NOMO-1 treated with DMSO at 0.1 percent for 48 hours (cell line): Measurements from ENCODE around the gene ACOT8.
"Not testable (repeated sequence)": the region's sequence is repeated elsewhere in the genome, so short reads cannot be mapped to it uniquely, and the experiment has no call there.

Source experiments
- DNase-seq: peaks from one replicate; lab custom pipeline; 2025; ENCODE audit not compliant: unreplicated experiment; lab: John Stamatoyannopoulos, UW

ACOT8 gene

DNA sequence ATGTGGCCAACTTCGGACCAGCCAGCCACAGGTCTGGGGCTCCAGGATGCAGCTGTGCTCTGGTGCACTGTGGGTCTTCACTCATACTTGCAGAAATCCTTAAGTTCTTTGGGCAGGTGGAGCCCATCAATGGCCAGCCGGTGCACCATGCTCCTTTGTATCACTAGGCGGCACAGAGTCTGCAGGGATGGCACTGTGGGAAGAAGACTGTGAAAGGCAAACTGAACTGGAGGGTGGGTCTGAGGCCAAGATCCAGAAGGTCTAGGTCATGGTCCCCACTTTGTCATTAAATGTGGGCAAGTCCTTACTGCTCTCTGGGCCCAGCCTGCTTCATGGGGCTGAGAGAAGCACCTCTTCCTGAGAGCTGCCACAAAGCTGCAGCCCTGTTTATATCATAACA is 31.5 kb upstream of the ACOT8 start:
- no peak for DNase-seq

DNA sequence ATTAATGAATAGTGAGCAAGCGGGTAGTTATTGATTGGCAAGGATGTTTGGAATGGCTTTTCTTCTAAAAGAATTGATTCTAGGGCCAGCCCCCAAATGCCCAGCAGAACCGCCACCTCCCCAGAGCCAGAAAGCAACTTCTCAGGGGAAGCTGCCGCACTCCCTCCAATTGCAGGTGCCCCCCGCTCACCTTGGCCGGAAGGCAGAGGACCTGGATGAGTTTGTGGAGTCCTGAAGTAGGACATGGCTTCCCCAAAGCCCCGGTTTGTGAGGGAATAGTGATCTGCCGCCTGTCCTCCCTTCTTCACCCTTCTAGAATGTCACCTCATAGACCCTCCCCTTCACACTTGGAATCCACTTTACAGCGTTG is 30.1 kb upstream of the ACOT8 start, which contains the start of gene SPATA25:
Gene SPATA25 (minus strand): TSS at position 277 of the 370 bp plus-strand sequence. CDS start 32 bp downstream, at position 245.
- DNase-seq, result no peak

DNA sequence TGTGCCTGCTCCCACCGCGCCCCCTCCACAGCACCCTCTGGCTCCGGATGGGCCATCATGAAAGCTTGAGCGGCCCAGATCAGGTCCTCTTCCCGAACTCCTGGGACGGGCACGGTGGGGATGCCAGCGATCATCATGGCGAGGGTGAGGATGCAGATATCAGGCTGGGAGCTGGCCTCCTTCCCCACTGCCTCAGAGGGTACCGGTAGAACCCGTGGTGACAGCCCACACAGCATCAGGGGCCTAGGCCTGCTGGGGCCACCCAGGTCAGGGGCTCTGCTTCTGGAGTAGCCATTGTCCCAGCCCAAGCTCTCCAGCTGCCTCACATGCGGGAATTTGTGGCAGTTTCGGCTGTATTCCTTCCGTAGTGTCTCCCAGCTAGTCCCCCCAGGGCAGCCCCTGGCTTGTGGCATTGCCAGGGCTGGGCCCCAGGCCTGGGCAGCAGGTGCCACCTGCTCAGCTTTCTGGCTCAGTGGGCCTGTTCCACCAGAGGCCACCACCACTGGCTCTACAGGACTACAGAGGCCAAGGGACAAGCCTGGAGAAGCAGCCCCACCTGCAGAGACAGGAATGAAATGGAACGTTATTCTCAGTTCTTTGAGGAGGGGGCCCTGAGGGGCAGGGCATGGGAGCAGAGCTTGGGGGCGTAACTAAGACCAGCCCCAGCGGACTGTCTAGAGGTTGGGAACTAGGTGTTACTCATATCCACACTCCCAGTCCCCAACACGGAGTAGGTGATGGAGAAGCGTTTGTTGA is 29.6 kb upstream of the ACOT8 start:
- no peak for DNase-seq

DNA sequence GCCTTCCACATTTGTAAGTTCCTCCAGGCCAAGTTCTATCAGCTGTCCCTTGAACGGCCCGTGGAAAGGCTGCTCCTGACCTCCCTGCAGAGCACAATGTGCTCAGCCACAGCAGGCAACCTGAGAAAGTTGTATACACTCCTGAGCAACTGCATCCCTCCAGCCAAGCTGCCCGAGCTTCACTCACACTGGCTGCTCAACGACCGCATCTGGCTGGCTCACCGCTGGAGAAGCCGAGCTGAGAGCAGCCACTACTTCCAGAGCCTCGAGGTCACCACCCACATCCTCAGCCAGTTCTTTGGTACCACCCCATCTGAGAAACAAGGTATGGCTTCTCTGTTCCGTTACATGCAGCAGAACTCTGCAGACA is 25.9 kb upstream of the ACOT8 start:
- DNase-seq, result no peak

DNA sequence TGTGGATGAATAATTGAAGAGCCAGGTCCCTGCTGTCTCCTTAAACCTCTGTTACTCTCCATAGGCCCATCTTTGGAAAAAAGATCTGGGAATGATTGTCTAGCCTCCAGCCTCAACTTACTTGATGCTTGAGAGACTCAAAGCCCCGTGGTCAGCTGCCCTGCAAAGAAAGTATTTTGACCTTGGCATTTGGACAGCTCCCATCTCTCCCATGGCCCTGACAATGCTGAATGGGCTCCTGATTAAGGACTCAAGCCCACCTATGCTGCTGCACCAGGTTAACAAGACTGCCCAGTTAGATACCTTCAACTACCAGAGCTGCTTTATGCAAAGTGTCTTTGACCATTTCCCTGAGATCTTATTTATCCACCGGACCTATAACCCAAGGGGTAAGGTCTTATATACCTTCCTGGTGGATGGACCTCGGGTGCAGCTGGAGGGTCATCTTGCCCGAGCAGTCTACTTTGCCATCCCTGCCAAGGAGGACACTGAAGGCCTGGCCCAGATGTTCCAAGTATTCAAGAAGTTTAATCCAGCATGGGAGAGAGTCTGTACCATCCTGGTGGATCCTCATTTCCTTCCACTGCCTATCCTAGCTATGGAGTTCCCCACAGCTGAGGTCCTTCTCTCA is 25.4 kb upstream of the ACOT8 start:
- no peak for DNase-seq

DNA sequence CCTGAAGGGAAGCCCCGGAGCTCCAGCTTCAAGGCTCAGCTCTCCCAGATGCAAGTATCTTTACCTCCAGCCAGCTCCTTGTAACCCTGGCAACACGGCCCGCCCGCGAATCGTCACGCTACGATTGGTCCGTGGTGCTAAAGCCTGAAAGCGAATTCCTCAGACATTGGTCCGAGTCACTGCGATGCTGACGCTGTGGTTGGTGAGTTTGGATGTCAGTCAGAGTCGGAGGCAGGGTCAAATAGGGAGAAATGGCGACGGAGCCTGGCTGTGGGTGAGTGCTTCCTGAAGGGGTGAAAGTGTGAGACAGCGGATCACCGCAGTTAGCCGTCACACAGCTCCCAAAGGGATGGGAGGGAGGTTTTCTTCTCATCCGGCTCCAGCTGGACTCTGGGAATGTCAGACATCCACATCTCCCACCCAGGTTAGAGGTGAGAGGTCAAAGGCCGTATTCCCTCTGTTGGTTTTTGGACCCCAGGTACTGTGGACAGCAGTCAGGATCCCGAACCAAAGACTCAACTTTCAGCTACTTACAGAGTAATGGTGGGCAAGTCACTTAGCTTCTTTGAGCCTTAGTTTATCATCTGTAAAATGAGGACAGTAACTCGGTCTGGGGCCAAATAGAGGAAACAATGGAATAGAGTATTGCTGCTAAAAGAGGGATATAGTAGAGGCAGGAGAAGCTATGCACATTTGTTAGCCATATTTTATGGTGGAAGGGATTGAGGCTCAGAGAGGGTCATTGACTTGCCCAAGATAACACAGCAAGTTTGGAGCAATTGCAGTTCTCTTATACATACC is 24.0 kb upstream of the ACOT8 start, which contains the start of gene ZSWIM1:
Gene ZSWIM1 (plus strand): TSS at position 240 of the 801 bp plus-strand sequence. CDS start 1,366 bp downstream, outside the sequence.
- DNase-seq, result peak; percentile 98

DNA sequence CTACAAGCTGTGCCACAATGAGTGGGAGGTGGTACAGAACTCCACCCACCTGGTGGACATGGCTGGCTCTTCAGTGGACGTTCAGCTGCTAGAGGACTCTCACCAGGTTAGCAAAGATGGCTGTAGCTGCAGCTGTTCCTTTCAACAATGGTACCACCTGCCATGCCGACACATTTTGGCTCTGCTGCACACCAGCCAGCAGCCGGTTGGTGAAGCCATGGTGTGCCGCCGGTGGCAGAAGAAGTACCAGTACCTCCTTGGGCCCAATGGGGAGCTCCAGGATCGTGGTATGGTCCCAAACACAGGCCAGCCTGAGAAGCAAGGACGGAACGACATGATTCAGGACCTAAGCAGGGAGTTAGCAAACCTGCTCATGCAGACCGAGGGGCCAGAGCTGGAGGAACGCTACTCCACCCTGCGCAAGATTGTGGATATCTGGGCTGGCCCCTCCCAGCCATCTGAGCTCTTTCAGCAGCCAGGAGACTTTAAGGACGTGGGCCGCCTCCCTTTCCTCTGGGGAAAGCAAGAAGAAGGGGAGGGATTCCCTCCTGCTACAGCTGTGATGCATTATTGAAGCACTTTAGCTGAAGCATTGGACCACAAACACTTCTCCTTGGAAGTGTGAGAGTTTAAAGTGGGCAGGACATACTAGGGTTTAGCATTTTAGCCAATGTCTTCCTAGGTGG is 21.0 kb upstream of the ACOT8 start:
- DNase-seq, result no peak

DNA sequence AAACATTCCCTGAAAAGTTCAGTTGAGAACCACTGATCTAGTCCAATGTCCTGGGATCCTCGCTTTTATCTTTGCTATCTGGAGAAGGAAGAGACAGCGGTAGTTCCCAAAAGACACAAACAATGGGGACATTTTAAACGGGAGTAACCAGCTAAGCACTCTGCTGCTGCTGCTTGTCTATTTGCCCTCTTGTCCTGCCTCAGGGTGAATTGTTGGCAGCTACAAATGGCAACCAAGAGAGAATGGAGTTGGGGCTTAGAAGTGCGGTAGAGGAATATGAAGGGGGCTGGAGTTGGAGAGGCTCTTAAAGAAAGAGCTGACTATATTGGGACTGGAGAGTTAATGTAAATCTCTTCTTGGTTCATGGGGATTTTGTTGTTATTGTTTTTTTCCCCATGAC is 17.4 kb upstream of the ACOT8 start:
- DNase-seq, result no peak

DNA sequence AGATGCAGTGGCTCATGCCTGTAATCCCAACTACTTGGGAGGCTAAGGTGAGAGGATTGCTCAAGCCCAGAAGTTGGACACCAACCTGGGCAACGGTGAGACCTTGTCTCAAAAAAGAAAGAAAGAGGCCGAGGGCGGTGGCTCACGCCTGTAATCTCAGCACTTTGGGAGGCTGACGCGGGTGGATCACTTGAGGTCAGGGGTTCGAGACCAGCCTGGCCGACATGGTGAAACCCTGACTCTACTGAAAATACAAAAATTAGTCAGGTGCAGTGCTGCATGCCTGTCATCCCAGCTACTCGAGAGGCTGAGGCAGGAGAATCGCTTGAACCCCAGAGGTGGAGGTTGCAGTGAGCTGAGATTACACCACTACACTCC is 16.9 kb upstream of the ACOT8 start:
- DNase-seq, result not testable (repeated sequence)

DNA sequence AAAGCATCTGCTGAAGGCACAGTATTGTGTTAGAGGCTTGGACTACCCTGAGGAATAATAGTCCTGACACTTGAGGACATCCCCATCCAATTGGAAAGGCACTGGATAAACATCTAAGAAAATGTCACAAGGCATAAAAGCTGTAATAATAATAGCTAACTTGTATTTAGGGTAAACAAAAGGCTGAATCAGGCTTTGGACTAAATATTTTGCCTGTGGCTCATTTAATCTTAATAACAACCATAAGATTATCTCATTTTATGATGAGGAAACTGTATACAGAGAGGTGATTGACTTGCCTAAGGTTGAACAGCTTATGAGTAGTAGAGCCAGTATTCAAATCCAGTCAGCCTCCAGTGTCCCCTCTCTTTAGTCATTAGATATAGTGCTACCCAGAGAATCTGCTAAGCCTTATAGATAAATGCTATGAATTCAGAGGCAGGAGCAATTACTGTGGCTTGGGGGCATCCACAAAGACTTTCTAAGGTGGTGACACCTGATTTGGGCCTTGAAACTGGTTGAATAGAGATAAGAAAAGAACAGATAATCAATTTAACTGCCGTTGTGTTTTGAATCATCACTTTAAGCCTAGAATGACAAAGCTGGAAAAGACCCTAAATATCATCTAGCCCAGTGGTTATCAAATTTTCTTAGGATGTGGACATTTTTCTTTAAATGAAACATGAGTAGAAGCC is 16.4 kb upstream of the ACOT8 start:
- no peak for DNase-seq

DNA sequence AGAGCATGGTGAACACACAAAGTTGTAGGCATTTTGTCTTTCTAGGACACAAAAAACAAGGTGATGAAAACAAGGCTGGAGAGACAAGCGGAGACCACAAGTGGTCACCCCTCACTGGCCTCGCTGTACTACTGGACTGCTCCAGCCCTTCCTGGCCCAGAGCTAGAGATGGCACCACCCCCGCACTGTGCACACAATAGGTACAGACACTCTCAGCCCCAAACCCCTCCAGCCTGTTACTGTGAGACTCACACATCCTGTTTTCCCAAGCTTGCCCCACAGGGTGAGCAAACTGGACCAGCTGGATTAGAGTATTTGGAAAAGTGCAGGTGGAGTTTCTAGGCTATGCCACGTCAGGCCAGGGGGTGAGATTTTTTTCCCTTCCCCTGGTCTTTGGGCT is 15.4 kb upstream of the ACOT8 start:
- DNase-seq, result no peak

DNA sequence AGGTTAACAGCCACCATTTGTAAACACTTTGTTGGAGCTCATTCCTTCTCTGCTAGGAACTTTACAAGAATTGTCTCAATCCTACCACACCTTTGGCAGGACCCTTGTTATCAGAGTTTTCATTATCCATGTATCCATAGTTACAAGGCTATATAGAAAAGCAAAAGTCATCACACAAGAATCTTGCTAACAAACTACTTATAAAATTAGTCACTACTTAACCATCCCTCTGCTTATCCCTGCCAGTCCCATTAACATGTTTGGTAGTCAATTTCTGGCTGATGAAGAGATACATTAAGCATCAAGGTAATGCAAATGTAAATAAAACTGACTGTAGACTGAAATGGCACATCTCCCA is 10.6 kb upstream of the ACOT8 start:
- no peak for DNase-seq

DNA sequence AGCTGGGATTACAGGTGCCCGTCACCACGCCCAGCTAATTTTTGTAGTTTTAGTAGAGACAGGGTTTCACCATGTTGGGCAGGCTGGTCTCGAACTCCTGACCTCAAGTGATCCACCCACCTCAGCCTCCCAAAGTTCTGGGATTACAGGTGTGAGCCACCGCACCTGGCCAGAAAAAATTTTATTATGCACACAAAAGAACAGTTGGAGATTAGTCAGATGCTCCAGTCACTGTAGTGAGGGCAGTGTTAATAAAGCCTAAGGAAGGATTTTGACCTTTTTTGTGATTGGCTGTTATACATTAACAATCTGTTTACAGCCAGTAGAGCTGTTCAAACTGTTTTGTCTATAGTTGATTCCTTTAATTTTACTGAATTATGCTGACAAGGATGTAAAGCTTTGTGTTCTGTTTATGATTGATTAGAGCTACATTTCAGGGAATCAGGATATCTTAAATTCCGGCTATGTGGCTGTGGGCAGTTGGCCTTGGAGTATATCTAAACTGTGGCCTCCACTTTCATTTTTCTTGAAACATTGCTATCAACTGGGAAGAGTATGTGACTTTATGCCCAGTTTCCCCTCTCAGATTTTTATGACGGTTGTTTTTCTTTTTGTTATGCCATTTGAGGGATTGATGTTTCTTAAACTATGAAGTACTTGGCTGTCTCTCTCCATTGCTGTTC is 10.1 kb upstream of the ACOT8 start:
- no peak for DNase-seq

DNA sequence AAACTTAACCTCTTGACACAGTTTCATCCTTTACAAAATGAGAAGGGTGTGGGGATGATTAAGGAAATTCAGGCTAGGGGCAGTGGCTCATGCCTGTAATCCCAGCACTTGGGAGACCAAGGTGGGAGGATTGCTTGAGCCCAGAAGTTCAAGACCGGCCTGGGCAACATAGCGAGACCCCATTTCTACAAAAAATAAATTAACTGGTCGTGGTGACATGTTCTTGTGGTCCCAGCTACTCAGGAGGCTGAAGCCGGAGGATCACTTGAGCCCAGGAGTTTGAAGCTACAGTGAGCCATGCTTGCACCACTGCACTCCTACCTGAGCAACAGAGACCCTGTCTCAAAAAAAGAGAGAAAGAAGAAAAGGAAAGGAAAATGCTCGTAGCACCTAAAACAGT is 9.3 kb upstream of the ACOT8 start:
- no peak for DNase-seq

DNA sequence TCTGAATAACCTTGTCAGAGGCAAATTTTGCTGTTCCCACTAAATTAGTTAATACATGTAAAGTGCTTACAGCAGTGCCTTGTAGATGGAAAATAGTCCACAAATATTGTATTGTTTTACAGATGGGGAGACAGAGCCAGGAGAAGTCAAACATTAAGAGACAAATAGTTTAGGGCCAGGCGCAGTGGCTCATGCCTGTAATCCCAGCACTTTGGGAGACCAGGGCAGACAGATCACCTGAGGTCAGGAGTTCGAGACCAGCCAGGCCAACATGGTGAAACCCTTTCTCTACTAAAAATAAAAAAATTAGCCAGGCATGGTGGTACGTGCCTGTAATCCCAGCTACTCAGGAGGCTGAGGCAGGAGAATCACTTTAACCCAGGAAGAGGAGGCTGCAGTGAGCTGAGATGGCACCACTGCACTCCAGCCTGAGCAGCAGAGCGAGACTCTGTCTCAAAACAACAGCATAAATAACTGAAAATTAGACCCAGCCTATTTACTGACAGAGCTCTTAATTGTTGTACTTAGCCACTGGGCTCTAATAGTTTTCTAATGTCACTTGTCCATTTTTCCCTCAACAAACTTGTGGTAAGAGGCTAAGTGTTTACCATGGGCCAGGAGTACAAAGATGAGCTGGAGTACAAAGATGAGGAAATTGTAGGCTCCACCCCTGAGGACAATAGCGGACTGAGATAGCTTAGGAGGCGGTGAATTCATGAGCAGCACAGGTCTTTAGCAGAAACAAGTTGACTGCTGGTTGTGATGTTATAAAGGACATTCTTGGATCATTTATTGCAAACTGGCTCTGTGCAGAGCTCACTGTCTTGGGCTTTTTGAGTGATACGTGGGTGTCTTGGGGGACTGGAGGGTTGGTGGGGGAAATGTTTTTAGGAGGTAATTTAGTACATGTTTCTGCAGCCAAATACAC is 6.6 kb upstream of the ACOT8 start:
- no peak for DNase-seq

DNA sequence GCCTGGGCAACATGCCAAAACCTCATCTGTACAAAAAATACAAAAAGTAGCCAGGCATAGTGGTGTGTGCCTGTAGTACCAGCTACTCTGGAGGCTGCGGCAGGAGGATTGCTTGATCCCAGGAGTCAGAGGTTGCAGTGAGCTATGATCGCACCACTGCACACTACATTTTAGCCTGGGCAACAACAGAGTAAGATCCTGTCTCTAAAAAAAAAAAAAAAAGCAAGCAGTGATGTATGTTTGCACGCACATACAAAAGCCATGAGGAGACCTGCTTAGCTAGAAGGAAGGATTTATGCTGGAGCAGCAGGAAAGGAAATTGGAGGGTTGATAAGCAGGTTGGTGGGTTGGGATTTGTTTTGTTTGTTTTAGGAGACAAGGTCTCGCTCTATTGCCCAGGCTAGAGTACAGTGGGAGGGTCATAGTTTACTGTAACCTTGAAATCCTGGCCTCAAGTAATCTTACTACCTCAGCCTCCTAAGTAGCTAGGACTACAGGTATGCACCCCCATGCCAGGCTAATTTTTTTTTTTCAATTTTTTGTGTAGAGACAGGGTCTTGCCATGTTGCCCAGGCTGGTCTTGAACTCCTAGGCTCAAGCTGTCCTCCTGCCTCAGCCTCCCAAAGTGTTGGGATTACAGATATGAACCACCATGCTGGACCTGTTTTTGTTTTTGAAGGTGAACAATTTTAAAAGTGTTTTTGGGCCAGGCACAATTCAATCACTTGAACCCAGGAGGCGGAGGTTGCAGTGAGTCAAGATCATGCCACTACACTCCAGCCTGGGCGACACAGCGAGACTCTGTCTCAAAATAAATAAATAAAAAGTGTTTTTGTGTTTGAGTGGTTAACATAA is 4.3 kb upstream of the ACOT8 start:
- no peak for DNase-seq

DNA sequence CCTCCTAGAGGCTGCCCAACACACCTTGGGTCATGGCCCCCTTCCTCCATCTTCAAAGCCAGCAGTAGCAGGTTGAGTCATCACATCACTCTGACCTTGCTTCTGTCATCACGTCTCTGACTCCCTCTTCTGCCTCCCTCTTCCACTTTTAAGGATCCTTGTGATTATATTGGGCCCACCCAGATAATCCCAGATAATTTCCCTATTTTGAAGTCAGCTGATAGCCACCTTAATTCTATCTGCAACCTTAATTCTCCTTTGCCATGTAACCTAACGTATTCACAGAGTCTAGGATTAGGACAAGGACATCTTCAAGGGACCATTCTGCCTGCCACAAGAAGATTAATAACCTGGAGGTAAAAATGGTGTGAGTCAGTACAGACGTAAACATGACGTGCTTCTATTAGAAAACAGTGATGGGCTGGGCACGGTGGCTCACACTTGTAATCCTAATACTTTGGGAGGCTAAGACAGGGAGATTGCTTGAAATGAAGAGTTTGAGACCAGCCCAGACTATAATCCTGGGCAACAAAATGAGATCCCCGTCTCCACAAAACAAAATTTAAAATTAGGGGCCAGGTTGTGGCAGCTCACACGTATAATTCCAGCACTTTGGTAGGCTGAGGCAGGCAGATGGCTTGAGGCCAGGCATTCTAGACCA is 3.5 kb upstream of the ACOT8 start:
- no peak for DNase-seq

DNA sequence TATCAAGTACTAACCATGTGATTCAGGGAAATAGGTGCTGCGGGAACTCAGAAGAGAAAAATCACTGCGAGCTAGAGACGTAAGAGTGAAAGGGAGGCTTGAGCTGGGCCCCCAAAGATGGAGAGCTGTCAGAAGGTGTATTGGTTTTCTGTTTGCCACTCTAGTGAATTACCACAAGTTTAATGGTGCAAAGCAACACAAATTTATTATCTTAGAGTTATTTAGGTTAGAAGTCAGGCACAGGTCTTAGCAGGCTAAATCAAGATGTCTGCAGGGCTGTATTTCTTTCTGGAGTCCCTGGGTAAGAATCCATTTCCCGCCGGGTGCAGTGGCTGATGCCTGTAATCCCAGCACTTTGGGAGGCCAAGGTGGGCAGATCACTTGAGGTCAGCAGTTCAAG is 2.7 kb upstream of the ACOT8 start:
- DNase-seq, result no peak
